ENCODE results near the gene WDR76.

WDR76 gene

DNA sequence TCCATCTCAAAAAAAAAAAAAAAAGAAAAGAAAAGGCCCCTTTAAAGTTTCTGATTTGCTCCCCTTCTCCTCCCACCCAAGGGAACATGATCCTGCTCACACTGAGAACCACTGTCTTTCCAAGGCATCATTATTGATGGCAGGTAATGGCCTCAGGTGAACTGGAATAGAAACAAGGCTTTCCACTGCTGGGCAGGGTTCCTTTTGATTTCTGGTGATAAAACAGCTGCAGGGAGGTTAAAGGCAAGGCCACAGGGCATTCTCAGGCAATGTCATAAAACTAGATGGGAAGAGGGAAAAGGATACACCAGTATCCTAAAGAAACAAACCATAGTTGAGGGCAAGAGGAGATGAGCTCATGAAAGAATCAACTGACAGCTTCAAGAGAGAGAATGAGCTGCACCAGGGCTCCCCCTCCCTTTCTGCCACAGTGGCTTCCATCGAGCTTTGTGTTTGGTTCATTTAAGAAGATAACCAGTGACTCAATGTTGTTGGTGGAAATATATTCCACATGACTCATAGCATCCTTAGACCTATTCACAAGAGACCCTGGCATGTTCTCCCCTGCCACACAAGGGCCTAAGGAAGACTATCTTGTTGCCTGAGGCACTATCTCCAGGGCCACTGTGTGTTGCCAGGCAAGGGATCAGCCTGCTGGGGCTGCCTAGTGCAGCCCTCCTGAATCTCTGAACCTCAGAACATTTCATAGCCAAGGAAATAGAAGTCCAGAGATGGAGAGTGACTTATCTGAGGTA is 86.4 kb downstream of the WDR76 start:
- Histone ChIP-seq H3K27me3 (ENCODE audit: insufficient read depth, low read length) (no peaks in the 10 kb centered on the region), H3K27ac (ENCODE audit: low read depth, low read length, poor library complexity, severe bottlenecking) (no peak overlapping the region), H2AFZ (ENCODE audit: low read length) (no peak overlapping the region), H3K36me3 (ENCODE audit: insufficient read depth, low read length) (no peaks in the 10 kb centered on the region), H3F3A (ENCODE audit: insufficient read depth, low read length) (no peaks in the 10 kb centered on the region), H3K9me3 (ENCODE audit: low read length) (no peaks in the 10 kb centered on the region), H3K4me2 (ENCODE audit: low read length) (no peak overlapping the region), H4K20me1 (ENCODE audit: insufficient read depth, low read length) (no peaks in the 10 kb centered on the region), H3K9me2 (ENCODE audit: low read depth, low read length) (no peaks in the 10 kb centered on the region), H3K9ac (ENCODE audit: low read length) (no peak overlapping the region), H3K79me2 (ENCODE audit: insufficient read depth, low read length) (no peaks in the 10 kb centered on the region), H3K4me1 (ENCODE audit: insufficient read depth, low read length, severe bottlenecking) (no peaks in the 10 kb centered on the region), H3K4me3 (ENCODE audit: low read depth, low read length, poor library complexity, severe bottlenecking) (no peak overlapping the region)
- TF ChIP-seq, protein P1, sequence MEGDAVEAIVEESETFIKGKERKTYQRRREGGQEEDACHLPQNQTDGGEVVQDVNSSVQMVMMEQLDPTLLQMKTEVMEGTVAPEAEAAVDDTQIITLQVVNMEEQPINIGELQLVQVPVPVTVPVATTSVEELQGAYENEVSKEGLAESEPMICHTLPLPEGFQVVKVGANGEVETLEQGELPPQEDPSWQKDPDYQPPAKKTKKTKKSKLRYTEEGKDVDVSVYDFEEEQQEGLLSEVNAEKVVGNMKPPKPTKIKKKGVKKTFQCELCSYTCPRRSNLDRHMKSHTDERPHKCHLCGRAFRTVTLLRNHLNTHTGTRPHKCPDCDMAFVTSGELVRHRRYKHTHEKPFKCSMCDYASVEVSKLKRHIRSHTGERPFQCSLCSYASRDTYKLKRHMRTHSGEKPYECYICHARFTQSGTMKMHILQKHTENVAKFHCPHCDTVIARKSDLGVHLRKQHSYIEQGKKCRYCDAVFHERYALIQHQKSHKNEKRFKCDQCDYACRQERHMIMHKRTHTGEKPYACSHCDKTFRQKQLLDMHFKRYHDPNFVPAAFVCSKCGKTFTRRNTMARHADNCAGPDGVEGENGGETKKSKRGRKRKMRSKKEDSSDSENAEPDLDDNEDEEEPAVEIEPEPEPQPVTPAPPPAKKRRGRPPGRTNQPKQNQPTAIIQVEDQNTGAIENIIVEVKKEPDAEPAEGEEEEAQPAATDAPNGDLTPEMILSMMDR (IDR thresholded peaks at IDR 0.05; ENCODE audit: low read length): no peak
- TF ChIP-seq EZH2 (IDR thresholded peaks at IDR 0.05; ENCODE audit: borderline replicate concordance, low read length): no peak

- Histone ChIP-seq H3K4me2 (ENCODE audit: low read length) (no peak overlapping the region), H3K4me3 (ENCODE audit: low read depth, low read length, poor library complexity, severe bottlenecking) (no peak overlapping the region), H3K27me3 (ENCODE audit: insufficient read depth, low read length) (no peaks in the 10 kb centered on the region), H3K9me2 (ENCODE audit: low read depth, low read length) (no peaks in the 10 kb centered on the region), H2AFZ (ENCODE audit: low read length) (no peak overlapping the region), H4K20me1 (ENCODE audit: insufficient read depth, low read length) (no peaks in the 10 kb centered on the region), H3K79me2 (ENCODE audit: insufficient read depth, low read length) (no peaks in the 10 kb centered on the region), H3K4me1 (ENCODE audit: insufficient read depth, low read length, severe bottlenecking) (no peaks in the 10 kb centered on the region), H3K9me3 (ENCODE audit: low read length) (no peaks in the 10 kb centered on the region), H3F3A (ENCODE audit: insufficient read depth, low read length) (no peaks in the 10 kb centered on the region), H3K36me3 (ENCODE audit: insufficient read depth, low read length) (no peaks in the 10 kb centered on the region), H3K9ac (ENCODE audit: low read length) (no peak overlapping the region), H3K27ac (ENCODE audit: low read depth, low read length, poor library complexity, severe bottlenecking) (no peak overlapping the region)
- no peak for TF ChIP-seq EZH2 (IDR thresholded peaks at IDR 0.05; ENCODE audit: borderline replicate concordance, low read length)
- TF ChIP-seq, protein P1 (IDR thresholded peaks at IDR 0.05; ENCODE audit: low read length): no peak
Observed at GRCh38 chr15:43913941-43914340, 87.1 kb downstream of the WDR76 start.

DNA sequence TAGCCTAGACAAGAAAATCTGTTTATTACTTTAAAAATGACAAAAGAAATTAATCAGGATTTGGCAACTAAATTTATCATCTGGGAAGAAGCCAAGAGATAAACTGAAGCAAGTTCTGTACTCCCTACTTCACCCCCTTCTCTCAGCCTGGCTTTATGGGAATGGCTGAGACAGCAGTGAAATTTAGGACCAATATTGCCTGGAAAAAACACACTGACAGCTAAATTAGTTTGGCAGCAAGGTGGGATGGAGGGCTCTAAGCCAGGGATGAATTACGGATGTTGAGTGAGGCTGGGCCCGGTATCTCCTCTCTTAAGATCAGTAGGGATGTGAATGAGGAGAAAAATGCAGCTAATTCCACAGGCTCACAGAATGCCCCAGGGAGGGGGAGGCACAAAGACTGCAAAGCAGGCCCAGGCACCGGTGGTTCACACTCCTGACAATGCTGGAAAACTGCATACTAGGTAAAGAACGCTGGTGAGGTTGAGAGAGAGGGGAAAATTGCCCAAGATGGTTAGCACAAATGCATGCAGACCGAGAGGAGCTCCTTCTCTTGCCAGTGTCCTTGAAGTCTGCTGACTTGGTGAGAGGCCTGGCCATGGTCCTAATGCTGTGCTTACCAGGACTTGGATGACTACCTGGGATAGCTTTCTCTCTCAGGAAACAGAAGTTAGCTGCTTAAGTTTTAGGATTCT is 89.0 kb downstream of the WDR76 start:
- H3K27me3 ChIP-seq (ENCODE audit: insufficient read depth, low read length): no peaks in the 10 kb centered on the region
- H3K27ac ChIP-seq (ENCODE audit: low read depth, low read length, poor library complexity, severe bottlenecking): no peak overlapping the region
- H3K4me2 ChIP-seq (ENCODE audit: low read length): no peak overlapping the region
- no peaks in the 10 kb centered on the region for H4K20me1 ChIP-seq (ENCODE audit: insufficient read depth, low read length)
- no peaks in the 10 kb centered on the region for H3K9me2 ChIP-seq (ENCODE audit: low read depth, low read length)
- H3K36me3 ChIP-seq (ENCODE audit: insufficient read depth, low read length): no peaks in the 10 kb centered on the region
- H3K9ac ChIP-seq (ENCODE audit: low read length): no peak overlapping the region
- no peak for TF ChIP-seq EZH2 (IDR thresholded peaks at IDR 0.05; ENCODE audit: borderline replicate concordance, low read length)
- TF ChIP-seq, protein P1 (IDR thresholded peaks at IDR 0.05; ENCODE audit: low read length): no peak
- H3F3A ChIP-seq (ENCODE audit: insufficient read depth, low read length): no peaks in the 10 kb centered on the region
- no peaks in the 10 kb centered on the region for H3K9me3 ChIP-seq (ENCODE audit: low read length)
- no peaks in the 10 kb centered on the region for H3K4me1 ChIP-seq (ENCODE audit: insufficient read depth, low read length, severe bottlenecking)
- no peak overlapping the region for H3K4me3 ChIP-seq (ENCODE audit: low read depth, low read length, poor library complexity, severe bottlenecking)
- H3K79me2 ChIP-seq (ENCODE audit: insufficient read depth, low read length): no peaks in the 10 kb centered on the region
- no peak overlapping the region for H2AFZ ChIP-seq (ENCODE audit: low read length)
